C4-2B (cell line): ENCODE measurements around the gene RPS24.

Source experiments
- ZFX ChIP-seq: fragments of 450-650 bp; IDR thresholded peaks from 2 replicates; pipeline ENCODE4 v1.6.1; 2017
- TF ChIP-seq, protein P1 (sequence below): fragments of 450-650 bp; conservative IDR thresholded peaks from 2 replicates; pipeline ENCODE4 v1.5.1; 2017; ENCODE audit warnings: mild to moderate bottlenecking

DNA sequence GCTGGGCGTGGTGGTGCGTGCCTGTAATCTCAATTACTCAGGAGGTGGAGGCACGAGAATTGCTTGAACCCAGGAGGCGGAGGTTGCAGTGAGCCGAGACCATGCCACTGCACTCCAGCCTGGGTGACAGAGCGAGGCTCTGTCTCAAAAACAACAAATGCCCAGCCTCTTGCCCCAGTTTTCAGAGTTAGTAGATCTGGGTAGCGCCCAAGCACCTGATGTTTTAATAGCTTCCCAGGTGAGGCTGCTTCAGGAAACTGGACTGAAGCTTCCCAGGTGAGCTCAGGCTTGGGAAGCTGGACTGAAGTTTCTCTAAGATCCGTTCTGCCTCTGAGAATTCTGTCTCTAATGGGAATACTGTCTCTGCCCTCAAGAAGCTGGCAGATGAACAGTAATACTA lies 12.2 kb downstream of the RPS24 start:
- TF ChIP-seq, protein P1, sequence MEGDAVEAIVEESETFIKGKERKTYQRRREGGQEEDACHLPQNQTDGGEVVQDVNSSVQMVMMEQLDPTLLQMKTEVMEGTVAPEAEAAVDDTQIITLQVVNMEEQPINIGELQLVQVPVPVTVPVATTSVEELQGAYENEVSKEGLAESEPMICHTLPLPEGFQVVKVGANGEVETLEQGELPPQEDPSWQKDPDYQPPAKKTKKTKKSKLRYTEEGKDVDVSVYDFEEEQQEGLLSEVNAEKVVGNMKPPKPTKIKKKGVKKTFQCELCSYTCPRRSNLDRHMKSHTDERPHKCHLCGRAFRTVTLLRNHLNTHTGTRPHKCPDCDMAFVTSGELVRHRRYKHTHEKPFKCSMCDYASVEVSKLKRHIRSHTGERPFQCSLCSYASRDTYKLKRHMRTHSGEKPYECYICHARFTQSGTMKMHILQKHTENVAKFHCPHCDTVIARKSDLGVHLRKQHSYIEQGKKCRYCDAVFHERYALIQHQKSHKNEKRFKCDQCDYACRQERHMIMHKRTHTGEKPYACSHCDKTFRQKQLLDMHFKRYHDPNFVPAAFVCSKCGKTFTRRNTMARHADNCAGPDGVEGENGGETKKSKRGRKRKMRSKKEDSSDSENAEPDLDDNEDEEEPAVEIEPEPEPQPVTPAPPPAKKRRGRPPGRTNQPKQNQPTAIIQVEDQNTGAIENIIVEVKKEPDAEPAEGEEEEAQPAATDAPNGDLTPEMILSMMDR, result no peak
- no peak for TF ChIP-seq ZFX
